HG03060 (cell line): ENCODE results near the gene ADRB2.
"Not testable (repeated sequence)": the region's sequence is repeated elsewhere in the genome, so short reads cannot be mapped to it uniquely, and the experiment has no call there.

Experiments used
- ATAC-seq: cut with Tn5 transposase; IDR thresholded peaks from one replicate; pipeline ENCODE4 v1.9.1; 2021; ENCODE audit warnings: low read depth, moderate number of reproducible peaks; ENCODE audit not compliant: unreplicated experiment

Gene ADRB2

GRCh38 chr5:148826053-148826738 is at the start of gene ADRB2:
ADRB2 (plus strand) TSS chr5:148826611; CDS start chr5:148826832, 221 bp downstream.
- ATAC-seq: peak; percentile 92

- ATAC-seq: no peak
Observed at GRCh38 chr5:148776780-148777179, 49.6 kb upstream of the ADRB2 start.

- no peak for ATAC-seq
Observed at GRCh38 chr5:148778882-148779281, 47.5 kb upstream of the ADRB2 start.

GRCh38 chr5:148780711-148781110 is 45.7 kb upstream of the ADRB2 start:
- no peak for ATAC-seq

GRCh38 chr5:148781766-148782165 is 44.6 kb upstream of the ADRB2 start:
- ATAC-seq: no peak

- ATAC-seq: no peak
Observed at GRCh38 chr5:148785223-148785622, 41.2 kb upstream of the ADRB2 start.

- no peak for ATAC-seq
Observed at GRCh38 chr5:148786456-148786855, 40.0 kb upstream of the ADRB2 start.

- no peak for ATAC-seq
Observed at GRCh38 chr5:148788636-148789035, 37.8 kb upstream of the ADRB2 start.

- ATAC-seq: no peak
Observed at GRCh38 chr5:148790545-148791333, 35.7 kb upstream of the ADRB2 start.

- ATAC-seq: peak; percentile 98
Observed at GRCh38 chr5:148791334-148791667, 35.1 kb upstream of the ADRB2 start.

- ATAC-seq: no peak
Observed at GRCh38 chr5:148791696-148792095, 34.7 kb upstream of the ADRB2 start.

- no peak for ATAC-seq
Observed at GRCh38 chr5:148792744-148793143, 33.7 kb upstream of the ADRB2 start.

GRCh38 chr5:148793261-148793660 is 33.1 kb upstream of the ADRB2 start:
- ATAC-seq: no peak

- no peak for ATAC-seq
Observed at GRCh38 chr5:148794275-148794674, 32.1 kb upstream of the ADRB2 start.

- no peak for ATAC-seq
Observed at GRCh38 chr5:148794729-148795561, 31.5 kb upstream of the ADRB2 start.

- ATAC-seq: no peak
Observed at GRCh38 chr5:148796936-148797335, 29.5 kb upstream of the ADRB2 start.

- no peak for ATAC-seq
Observed at GRCh38 chr5:148798786-148799185, 27.6 kb upstream of the ADRB2 start.

- no peak for ATAC-seq
Observed at GRCh38 chr5:148799737-148800527, 26.5 kb upstream of the ADRB2 start.

GRCh38 chr5:148801682-148802276 is 24.6 kb upstream of the ADRB2 start:
- no peak for ATAC-seq

- ATAC-seq: not testable (repeated sequence)
Observed at GRCh38 chr5:148803451-148803850, 23.0 kb upstream of the ADRB2 start.
